SW480 (cell line): Measurements from ENCODE around the gene PPP2R3B.

Source experiments
- DNase-seq: peaks from one replicate; pipeline ENCODE4 v3.0.0-alpha.2; 2016; ENCODE audit warnings: low spot score

PPP2R3B gene

DNA sequence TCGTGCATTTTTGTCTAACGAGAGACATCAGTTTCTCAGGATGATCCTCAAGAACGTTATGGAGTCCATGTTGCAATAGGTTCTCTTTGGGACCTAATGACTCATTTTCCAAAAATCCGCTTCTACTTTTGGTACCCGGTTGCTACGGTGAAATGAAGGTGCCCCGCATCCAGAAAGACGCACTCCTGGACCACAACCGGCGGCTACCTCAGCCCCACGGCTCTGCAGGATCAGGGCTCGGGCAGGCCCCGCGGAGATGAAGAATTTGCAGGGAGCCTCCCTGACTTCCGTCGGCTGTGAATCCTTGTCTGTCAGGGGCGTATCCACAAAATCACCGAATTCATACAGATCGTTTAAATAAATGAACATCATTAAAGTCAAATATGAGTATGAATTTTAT, 83.7 kb downstream of the PPP2R3B start:
- DNase-seq: no peak

DNA sequence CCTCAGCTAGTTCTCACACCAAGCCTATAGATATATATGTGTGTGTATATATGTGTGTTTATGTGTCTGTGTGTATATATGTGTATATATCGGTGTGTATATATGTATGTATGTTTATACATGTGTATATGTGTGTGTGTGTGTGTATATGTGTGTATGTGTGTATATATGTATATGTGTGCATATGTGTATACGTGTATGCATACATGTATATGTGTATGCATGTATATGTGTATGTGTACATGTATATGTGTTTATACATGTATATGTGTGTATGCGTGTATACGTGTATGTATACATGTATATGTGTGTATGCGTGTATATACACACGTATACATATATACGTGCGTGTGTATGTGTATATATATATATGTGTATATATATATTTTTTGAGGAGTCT, 86.4 kb downstream of the PPP2R3B start:
- DNase-seq: no peak

GRCh38 chrX:298993-299392, 87.7 kb downstream of the PPP2R3B start:
- DNase-seq: no peak

GRCh38 chrX:295136-295535, 91.6 kb downstream of the PPP2R3B start:
- DNase-seq: no peak

DNA sequence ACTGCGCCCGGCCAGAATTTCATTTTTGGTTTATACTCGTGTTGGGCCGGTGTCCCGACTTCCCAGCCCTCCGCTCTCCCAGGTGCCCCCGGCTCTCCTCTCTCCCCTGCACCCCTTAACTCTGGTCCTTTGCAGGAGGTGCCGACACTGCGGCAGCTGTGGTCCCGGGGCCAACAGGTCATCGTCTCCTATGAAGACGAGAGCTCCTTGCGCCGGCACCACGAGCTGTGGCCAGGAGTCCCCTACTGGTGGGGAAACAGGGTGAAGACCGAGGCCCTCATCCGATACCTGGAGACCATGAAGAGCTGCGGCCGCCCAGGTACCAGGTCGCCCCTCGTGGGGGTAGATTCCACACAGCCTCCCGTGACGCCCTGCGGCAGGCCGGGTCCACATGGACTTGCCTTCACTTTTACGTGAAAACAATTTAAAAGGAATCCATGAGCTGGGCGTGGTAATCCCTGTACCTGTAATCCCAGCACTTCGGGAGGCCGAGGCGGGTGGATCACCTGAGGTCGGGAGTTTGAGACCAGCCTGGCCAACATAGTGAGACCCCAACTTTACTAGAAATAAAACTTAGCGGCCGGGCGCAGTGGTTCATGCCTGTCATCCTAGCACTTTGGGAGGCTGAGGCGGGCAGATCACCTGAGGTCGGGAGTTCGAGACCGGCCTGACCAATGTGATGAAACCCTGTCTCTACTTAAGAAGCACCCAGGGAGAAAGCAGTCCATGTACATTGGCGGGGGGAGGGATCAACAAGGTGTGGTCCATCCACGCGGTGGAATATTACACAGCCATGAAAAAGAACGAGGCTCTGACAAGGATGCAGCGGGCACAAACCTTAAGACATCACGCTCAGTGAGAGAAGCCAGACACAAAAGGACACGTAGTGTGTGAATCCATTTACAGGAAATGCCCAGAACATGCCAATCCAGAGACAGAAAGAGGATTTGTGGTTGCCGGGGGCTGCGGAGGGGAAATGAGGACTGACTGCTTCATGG, 93.5 kb downstream of the PPP2R3B start:
- DNase-seq: no peak

- no peak for DNase-seq
Measured at GRCh38 chrX:291411-291901, 95.3 kb downstream of the PPP2R3B start.

DNA sequence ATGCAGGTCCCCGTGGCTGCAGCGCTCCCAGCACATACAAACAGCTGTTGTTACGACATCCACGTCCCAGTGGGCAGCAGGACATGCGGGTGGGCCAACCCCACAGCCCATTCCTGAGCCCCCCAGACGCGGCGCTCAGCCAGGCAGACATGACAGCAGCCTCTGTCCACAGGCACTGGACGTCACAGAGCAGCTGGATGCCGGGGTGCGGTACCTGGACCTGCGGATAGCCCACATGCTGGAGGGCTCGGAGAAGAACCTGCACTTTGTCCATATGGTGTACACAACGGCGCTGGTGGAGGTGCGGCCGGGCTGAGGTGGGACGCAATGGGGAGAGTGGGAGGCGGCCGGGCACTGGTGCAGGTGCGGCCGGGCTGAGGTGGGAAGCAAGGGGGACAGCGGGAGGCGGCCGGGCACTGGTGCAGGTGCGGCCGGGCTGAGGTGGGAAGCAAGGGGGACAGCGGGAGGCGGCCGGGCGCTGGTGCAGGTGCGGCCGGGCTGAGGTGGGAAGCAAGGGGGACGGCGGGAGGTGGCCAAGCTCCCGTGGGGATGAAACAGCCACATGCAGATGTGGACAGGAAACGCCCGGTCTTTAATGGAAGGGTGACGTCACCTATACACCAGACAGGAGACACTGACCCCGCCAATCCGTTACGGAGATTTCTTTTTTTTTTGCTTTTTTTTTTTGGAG, 96.1 kb downstream of the PPP2R3B start:
- no peak for DNase-seq

DNA sequence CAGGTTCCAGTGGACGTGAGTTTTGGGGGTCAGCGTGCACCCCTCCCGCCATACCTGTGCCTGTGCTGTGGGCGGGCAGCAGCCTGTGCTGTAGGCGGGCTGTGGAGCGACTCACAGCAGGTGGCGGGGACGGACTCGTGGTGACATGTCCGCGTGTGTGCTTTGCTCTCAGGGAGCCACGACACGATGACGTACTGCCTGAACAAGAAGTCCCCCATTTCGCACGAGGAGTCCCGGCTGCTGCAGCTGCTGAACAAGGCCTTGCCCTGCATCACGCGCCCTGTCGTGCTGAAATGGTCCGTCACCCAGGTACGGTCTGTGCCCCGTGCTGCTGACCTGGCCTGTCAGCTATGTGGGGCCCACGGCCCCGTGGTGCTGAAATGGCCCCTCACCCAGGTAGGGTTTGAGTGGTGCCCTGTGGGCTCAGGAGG, 98.1 kb downstream of the PPP2R3B start:
- DNase-seq: no peak

DNA sequence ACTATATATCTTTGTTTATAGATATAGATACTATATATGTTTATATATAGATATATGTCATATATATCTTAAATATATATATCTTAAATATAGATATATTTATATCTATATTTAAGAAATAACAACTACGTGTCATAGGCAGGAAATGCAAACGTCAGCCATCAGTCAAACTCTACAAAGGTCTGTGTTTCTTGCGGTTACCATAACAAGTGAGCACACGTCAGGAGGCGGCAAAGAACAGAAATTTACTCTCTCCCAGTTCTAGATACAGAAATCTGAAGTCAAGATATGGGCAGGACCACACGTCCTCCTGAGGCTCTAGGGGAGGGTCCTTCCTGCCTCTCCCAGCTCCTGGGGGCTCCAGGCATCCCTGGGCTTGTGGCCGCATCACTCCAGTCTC, 99.0 kb downstream of the PPP2R3B start:
- no peak for DNase-seq

GRCh38 chrX:285076-285677, 101.5 kb downstream of the PPP2R3B start:
- DNase-seq: no peak
